Neural cell (in vitro differentiated cells): Measurements from ENCODE around the gene PRXL2B. TPM values are rescaled to one million over a fixed set of nuclear protein-coding genes. Genes with fewer than 3 reads are reported as not detected.
"Not testable (repeated sequence)": the region's sequence is repeated elsewhere in the genome, so short reads cannot be mapped to it uniquely, and the experiment has no call there.

Experiments used
- H2AFZ ChIP-seq: fragments of 200-600, 300-800 bp; sonication (generic), shearing (Covaris generic); 2 replicates; pipeline ENCODE4 v1.6.0; 2014; ENCODE audit warnings: low read depth, mild to moderate bottlenecking, antibody characterized with exemption, low read length, moderate library complexity
- H3F3A ChIP-seq: fragments of 200-600 bp; shearing (Covaris generic); 2 replicates; pipeline ENCODE4 v1.6.1; 2016; ENCODE audit warnings: mild to moderate bottlenecking, moderate library complexity, mixed read lengths, antibody characterized with exemption, low read length; ENCODE audit not compliant: insufficient read depth, poor library complexity, severe bottlenecking
- H3K27ac ChIP-seq: fragments of 200-600, 300-800 bp; sonication (generic), shearing (Covaris generic); 2 replicates; pipeline ENCODE4 v1.5.1; 2014; ENCODE audit warnings: mild to moderate bottlenecking, low read length, moderate library complexity
- H3K27me3 ChIP-seq: fragments of 300-800, 200-600 bp; sonication (generic), shearing (Covaris generic); 2 replicates; pipeline ENCODE4 v1.6.0; 2014; ENCODE audit warnings: mild to moderate bottlenecking, low read depth, low read length, moderate library complexity; ENCODE audit not compliant: insufficient read depth
- H3K36me3 ChIP-seq: fragments of 300-800, 200-600 bp; sonication (generic), shearing (Covaris generic); 2 replicates; pipeline ENCODE4 v1.5.1; 2014; ENCODE audit warnings: mild to moderate bottlenecking, antibody characterized with exemption, low read length, moderate library complexity; ENCODE audit not compliant: insufficient read depth
- H3K4me2 ChIP-seq: fragments of 300-800, 200-600 bp; sonication (generic), shearing (Covaris generic); 2 replicates; pipeline ENCODE4 v1.6.0; 2014; ENCODE audit warnings: mild to moderate bottlenecking, low read length
- H3K4me3 ChIP-seq: fragments of 300-800, 200-600 bp; sonication (generic), shearing (Covaris generic); 2 replicates; pipeline ENCODE4 v1.5.1; 2014; ENCODE audit warnings: mild to moderate bottlenecking, low read length, moderate library complexity
- H3K79me2 ChIP-seq: fragments of 200-600 bp; shearing (Covaris generic); replicated peaks from 2 replicates; pipeline ENCODE4 v1.6.0; 2014; ENCODE audit warnings: mild to moderate bottlenecking, low read length, moderate library complexity; ENCODE audit not compliant: insufficient read depth
- H3K9ac ChIP-seq: fragments of 300-800, 200-600 bp; sonication (generic), shearing (Covaris generic); 2 replicates; pipeline ENCODE4 v1.6.1; 2016; ENCODE audit warnings: mild to moderate bottlenecking, low read length, mixed read lengths
- H3K9me2 ChIP-seq: fragments of 200-600 bp; shearing (Covaris generic); 2 replicates; pipeline ENCODE4 v1.6.1; 2016; ENCODE audit warnings: mild to moderate bottlenecking, low read length, mixed read lengths; ENCODE audit not compliant: insufficient read depth
- H3K9me3 ChIP-seq: fragments of 200-600, 300-800 bp; sonication (generic), shearing (Covaris generic); 2 replicates; pipeline ENCODE4 v1.6.1; 2016; ENCODE audit warnings: mild to moderate bottlenecking, mixed run types, low read length, moderate library complexity, mixed read lengths
- H4K20me1 ChIP-seq: fragments of 200-600 bp; shearing (Covaris generic); 2 replicates; pipeline ENCODE4 v1.6.1; 2016; ENCODE audit warnings: mild to moderate bottlenecking, mixed run types; ENCODE audit not compliant: insufficient read depth
- EP300 ChIP-seq: fragments of 450-650 bp; conservative IDR thresholded peaks from 2 replicates; pipeline ENCODE4 v1.6.1; 2014; ENCODE audit warnings: antibody characterized with exemption, mild to moderate bottlenecking, moderate library complexity; ENCODE audit not compliant: poor library complexity, severe bottlenecking
- EZH2 ChIP-seq: fragments of 200-600, 300-800 bp; shearing (Covaris generic), sonication (generic); IDR thresholded peaks from 2 replicates; pipeline ENCODE4 v1.6.1; 2014; ENCODE audit warnings: antibody characterized with exemption, low read length, borderline replicate concordance, mild to moderate bottlenecking; ENCODE audit not compliant: insufficient read depth, poor library complexity, severe bottlenecking
- MXI1 ChIP-seq: fragments of 450-650 bp; conservative IDR thresholded peaks from 2 replicates; pipeline ENCODE4 v1.6.1; 2014; ENCODE audit warnings: antibody characterized with exemption, mild to moderate bottlenecking; ENCODE audit not compliant: poor library complexity, severe bottlenecking
- POLR2AphosphoS5 ChIP-seq: IDR thresholded peaks from 2 replicates; pipeline ENCODE4 v1.6.1; 2012
- RAD21 ChIP-seq: fragments of 450-650 bp; conservative IDR thresholded peaks from 2 replicates; pipeline ENCODE4 v1.6.1; 2014; ENCODE audit warnings: antibody characterized with exemption, mild to moderate bottlenecking, moderate library complexity
- SMC3 ChIP-seq: fragments of 450-650 bp; conservative IDR thresholded peaks from 2 replicates; pipeline ENCODE4 v1.6.1; 2014; ENCODE audit warnings: antibody characterized with exemption, mild to moderate bottlenecking, moderate library complexity; ENCODE audit not compliant: poor library complexity
- TAF1 ChIP-seq: IDR thresholded peaks from 2 replicates; pipeline ENCODE4 v1.6.1; 2012; ENCODE audit warnings: low read depth
- polyA plus RNA-seq: library from polyadenylated mRNA; depleted of rRNA; stranded (reverse); fragments of >200 nt; gene quantifications from 2 replicates; pipeline ENCODE4 v1.2.3, GENCODE V29; 2014
- TF ChIP-seq, protein P1 (sequence below): fragments of 450-650 bp; IDR thresholded peaks from 2 replicates; pipeline ENCODE4 v1.5.1; 2014; ENCODE audit warnings: antibody characterized with exemption, mild to moderate bottlenecking, moderate library complexity; ENCODE audit not compliant: poor library complexity, severe bottlenecking
- TF ChIP-seq, protein P2 (sequence below): IDR thresholded peaks from 2 replicates; pipeline ENCODE4 v1.6.1; 2012; ENCODE audit warnings: borderline replicate concordance

The PRXL2B gene
- polyA plus RNA-seq, 1 donor from 2014 or later: 29.0 TPM

DNA sequence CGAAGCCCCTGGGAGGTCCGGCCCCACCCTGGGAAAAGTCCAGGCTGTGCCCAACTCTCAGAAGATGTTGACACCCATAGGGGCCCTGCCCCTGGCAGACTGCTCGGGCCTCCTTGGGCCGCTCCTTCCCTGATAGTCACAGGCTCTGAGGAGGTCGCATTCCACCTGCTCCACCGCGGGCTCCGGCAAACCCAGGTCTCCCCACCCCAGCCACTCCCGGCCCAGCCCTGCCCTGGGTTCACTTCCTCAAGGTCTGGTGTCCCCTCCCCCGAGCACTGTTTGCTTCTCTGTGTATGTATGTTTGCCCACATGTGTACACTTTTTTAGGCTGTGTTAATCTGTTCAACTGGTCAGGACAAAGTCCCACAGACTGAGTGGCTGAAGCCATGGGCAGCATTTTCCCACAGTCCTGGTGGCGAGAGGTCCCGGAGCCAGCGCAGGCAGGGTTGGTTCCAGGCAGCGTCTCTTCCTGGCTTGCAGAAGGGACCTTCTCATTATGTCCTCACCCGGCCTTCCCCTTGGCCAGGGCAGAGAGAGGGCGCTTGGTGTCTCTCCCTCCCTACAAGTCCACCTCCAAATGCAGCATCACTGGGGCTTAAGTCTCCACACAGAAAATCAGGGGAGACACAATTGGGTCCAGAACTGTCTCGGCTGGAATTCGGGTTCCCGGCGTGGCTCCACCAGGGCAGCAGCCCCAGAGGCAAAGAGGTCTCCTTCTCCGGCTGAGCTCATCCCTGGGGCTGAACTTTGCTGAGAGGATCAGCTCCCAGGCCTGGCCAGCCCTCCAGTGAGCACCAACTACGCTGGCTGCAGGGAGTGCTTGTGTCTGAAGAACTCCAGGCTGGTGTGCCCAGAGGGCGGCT lies 10.5 kb upstream of the PRXL2B start:
- H3K27me3 ChIP-seq: no peaks in the 10 kb centered on the region
- H3K4me2 ChIP-seq: no peak overlapping the region
- H3K9ac ChIP-seq: no peak overlapping the region
- H3K9me3 ChIP-seq: peaks cover 3% of the 10 kb centered on the region
- H3K9me2 ChIP-seq: no peaks in the 10 kb centered on the region
- H2AFZ ChIP-seq: no peak overlapping the region
- no peak overlapping the region for H3K27ac ChIP-seq
- H3K4me3 ChIP-seq: no peak overlapping the region
- no peaks in the 10 kb centered on the region for H3F3A ChIP-seq
- TF ChIP-seq, protein P1, sequence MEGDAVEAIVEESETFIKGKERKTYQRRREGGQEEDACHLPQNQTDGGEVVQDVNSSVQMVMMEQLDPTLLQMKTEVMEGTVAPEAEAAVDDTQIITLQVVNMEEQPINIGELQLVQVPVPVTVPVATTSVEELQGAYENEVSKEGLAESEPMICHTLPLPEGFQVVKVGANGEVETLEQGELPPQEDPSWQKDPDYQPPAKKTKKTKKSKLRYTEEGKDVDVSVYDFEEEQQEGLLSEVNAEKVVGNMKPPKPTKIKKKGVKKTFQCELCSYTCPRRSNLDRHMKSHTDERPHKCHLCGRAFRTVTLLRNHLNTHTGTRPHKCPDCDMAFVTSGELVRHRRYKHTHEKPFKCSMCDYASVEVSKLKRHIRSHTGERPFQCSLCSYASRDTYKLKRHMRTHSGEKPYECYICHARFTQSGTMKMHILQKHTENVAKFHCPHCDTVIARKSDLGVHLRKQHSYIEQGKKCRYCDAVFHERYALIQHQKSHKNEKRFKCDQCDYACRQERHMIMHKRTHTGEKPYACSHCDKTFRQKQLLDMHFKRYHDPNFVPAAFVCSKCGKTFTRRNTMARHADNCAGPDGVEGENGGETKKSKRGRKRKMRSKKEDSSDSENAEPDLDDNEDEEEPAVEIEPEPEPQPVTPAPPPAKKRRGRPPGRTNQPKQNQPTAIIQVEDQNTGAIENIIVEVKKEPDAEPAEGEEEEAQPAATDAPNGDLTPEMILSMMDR: no peak
- TF ChIP-seq SMC3 (no peak), TAF1 (no peak), MXI1 (no peak), EZH2 (no peak), POLR2AphosphoS5 (no peak), RAD21 (no peak), EP300 (no peak)
- TF ChIP-seq, protein P2, sequence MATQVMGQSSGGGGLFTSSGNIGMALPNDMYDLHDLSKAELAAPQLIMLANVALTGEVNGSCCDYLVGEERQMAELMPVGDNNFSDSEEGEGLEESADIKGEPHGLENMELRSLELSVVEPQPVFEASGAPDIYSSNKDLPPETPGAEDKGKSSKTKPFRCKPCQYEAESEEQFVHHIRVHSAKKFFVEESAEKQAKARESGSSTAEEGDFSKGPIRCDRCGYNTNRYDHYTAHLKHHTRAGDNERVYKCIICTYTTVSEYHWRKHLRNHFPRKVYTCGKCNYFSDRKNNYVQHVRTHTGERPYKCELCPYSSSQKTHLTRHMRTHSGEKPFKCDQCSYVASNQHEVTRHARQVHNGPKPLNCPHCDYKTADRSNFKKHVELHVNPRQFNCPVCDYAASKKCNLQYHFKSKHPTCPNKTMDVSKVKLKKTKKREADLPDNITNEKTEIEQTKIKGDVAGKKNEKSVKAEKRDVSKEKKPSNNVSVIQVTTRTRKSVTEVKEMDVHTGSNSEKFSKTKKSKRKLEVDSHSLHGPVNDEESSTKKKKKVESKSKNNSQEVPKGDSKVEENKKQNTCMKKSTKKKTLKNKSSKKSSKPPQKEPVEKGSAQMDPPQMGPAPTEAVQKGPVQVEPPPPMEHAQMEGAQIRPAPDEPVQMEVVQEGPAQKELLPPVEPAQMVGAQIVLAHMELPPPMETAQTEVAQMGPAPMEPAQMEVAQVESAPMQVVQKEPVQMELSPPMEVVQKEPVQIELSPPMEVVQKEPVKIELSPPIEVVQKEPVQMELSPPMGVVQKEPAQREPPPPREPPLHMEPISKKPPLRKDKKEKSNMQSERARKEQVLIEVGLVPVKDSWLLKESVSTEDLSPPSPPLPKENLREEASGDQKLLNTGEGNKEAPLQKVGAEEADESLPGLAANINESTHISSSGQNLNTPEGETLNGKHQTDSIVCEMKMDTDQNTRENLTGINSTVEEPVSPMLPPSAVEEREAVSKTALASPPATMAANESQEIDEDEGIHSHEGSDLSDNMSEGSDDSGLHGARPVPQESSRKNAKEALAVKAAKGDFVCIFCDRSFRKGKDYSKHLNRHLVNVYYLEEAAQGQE: no peak
- H3K79me2 ChIP-seq: no peaks in the 10 kb centered on the region
- H4K20me1 ChIP-seq: no peaks in the 10 kb centered on the region
- H3K36me3 ChIP-seq: no peaks in the 10 kb centered on the region

DNA sequence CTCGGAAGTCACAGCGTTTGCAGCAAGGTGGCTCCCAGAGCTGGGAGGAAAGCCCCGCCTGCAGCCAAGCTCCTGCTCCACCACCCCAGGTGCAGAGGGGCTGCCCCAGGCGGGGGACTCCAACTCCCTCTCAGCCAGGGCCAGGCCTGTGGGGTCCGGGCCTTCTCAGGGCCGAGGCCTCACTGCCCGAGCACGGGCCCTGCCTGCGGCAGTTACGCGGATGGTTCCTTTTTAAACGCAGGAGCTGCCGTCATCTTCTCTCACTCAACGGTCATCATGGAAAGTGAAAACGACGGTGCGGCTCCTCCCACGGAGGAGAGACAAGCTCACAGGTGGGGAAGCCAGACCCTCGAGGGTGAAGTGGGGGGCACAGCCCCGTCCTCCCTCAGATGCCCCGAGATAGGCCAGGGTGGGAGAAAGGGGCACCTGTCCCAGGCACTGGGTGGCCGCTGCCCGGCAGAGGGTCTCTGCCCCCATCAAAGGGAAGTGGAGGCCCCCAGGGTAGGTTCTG lies 9.0 kb upstream of the PRXL2B start:
- not testable (repeated sequence) for H3K79me2 ChIP-seq, H3K27ac ChIP-seq, H2AFZ ChIP-seq, H3K4me2 ChIP-seq, H3K36me3 ChIP-seq, H3K27me3 ChIP-seq, H3K9me2 ChIP-seq, H4K20me1 ChIP-seq, H3K9me3 ChIP-seq, H3F3A ChIP-seq, H3K9ac ChIP-seq, H3K4me3 ChIP-seq
